ENCODE data around the gene MPEG1.
A peak's percentile ranks its signal among the peaks of the same experiment; 100 is the strongest.

MPEG1 gene

GRCh38 chr11:59171508-59172322, 41.0 kb downstream of the MPEG1 start, which contains the start of gene DTX4:
TSS of gene DTX4 (plus strand) at chr11:59172132. CDS start at chr11:59172596, 464 bp downstream.
- DNase-seq (ENCODE audit: low read depth, low spot score) = peak; percentile 75

- DNase-seq (ENCODE audit: low read depth, low spot score) = no peak
Observed at GRCh38 chr11:59164028-59164427, 48.7 kb downstream of the MPEG1 start.

All from activated CD4-positive, CD25-positive, alpha-beta regulatory T cell treated with anti-CD3 and anti-CD28 coated beads, Interleukin-2, amount 50 U/mL, for 16 hours (primary cell).